HCT116 (cell line): ENCODE data around the gene DNAJC5. TPM values are rescaled to one million over a fixed set of nuclear protein-coding genes. Genes with fewer than 3 reads are reported as not detected.
"Not testable (repeated sequence)": the region's sequence is repeated elsewhere in the genome, so short reads cannot be mapped to it uniquely, and the experiment has no call there.

Source experiments
- ATAC-seq: fragments of 200-7000 bp; cut with Tn5 transposase; 2 replicates; pipeline ENCODE4 v1.9.1; 2020; ENCODE audit warnings: mild to moderate bottlenecking, moderate library complexity
- BruUV-seq: library from RNA; stranded (reverse); fragments of 400-500 nt; replicated peaks from 2 replicates; lab custom pipeline; 2021; lab: Mats Ljungman, UMichigan
- CTCF ChIA-PET: fragments of 300-600 bp; sonication (Branson Sonifier 250); formaldehyde crosslinking; loops from one replicate; lab custom pipeline; 2021; ENCODE audit warnings: antibody characterized with exemption; lab: Charles Lee
- POLR2A ChIA-PET: fragments of 300-600, 350-600 bp; sonication (Branson Sonifier 250); formaldehyde crosslinking; loops from one replicate; lab custom pipeline; 2021; ENCODE audit warnings: antibody characterized with exemption; lab: Charles Lee
- RAD21 ChIA-PET, 2 experiments: fragments of 300-600 bp; sonication (Branson Sonifier 250); formaldehyde crosslinking; loops; one replicate each; lab custom pipeline; 2023; ENCODE audit warnings: low total read pairs in 2 of 2; ENCODE audit not compliant: uncharacterized antibody in 2 of 2, unreplicated experiment in 2 of 2, low non-redundant PET in 1 of 2; lab: Charles Lee
- DNase-seq: peaks from one replicate; pipeline ENCODE4 v3.0.0-alpha.2; 2010; ENCODE audit warnings: low read depth, low spot score
- H2AFZ ChIP-seq: fragments of 200-600 bp; shearing (Covaris generic), sonication (generic); 2 replicates; pipeline ENCODE4 v1.6.1; 2017; ENCODE audit warnings: low read depth, mixed run types, mixed read lengths, antibody characterized with exemption, low read length; ENCODE audit not compliant: poor library complexity, severe bottlenecking
- H3K27ac ChIP-seq: 2 replicates; pipeline ENCODE4 v1.5.1; 2012; ENCODE audit warnings: low read depth, low read length
- H3K27me3 ChIP-seq: fragments of 200-600 bp; sonication (generic); 2 replicates; pipeline ENCODE4 v1.6.1; 2016; ENCODE audit warnings: mixed run types, low read length, mixed read lengths; ENCODE audit not compliant: insufficient read depth
- H3K36me3 ChIP-seq, 2 experiments: fragments of 200-500 bp in 1 of 2; fragments of 200-600 bp in 1 of 2; sonication (Bioruptor generic) in 1 of 2; sonication (generic) in 1 of 2; 2 replicates each; pipeline versions ENCODE4 v1.5.1 to v1.6.1; 2014 to 2016; ENCODE audit warnings: low read length in 2 of 2, inconsistent platforms in 1 of 2, mixed read lengths in 1 of 2, mixed run types in 1 of 2; ENCODE audit not compliant: insufficient read depth in 2 of 2, control insufficient read depth in 1 of 2
- H3K4me1 ChIP-seq, 2 experiments: fragments of 200-600 bp in 1 of 2; sonication (generic) in 1 of 2; 2 replicates each; pipeline versions ENCODE4 v1.5.1 to v1.6.1; 2012 to 2017; ENCODE audit warnings: low read length in 2 of 2, inconsistent platforms in 1 of 2, mild to moderate bottlenecking in 1 of 2, mixed read lengths in 1 of 2, mixed run types in 1 of 2, moderate library complexity in 1 of 2; ENCODE audit not compliant: insufficient read depth in 2 of 2, control insufficient read depth in 1 of 2
- H3K4me2 ChIP-seq: fragments of 200-600 bp; sonication (generic); 2 replicates; pipeline ENCODE4 v1.6.1; 2017; ENCODE audit warnings: mixed run types, low read length, mixed read lengths
- H3K4me3 ChIP-seq, 2 experiments: fragments of 200-600 bp in 1 of 2; sonication (generic) in 1 of 2; replicated peaks in 1 of 2; 2 replicates each; pipeline ENCODE4 v1.5.1; 2011 to 2016; ENCODE audit warnings: low read length in 2 of 2, control low read depth in 1 of 2, low read depth in 1 of 2, mild to moderate bottlenecking in 1 of 2, mixed read lengths in 1 of 2, mixed run types in 1 of 2
- H3K79me2 ChIP-seq: fragments of 200-600 bp; sonication (generic); 2 replicates; pipeline ENCODE4 v1.6.1; 2017; ENCODE audit warnings: mild to moderate bottlenecking, mixed run types, low read length, moderate library complexity, mixed read lengths; ENCODE audit not compliant: insufficient read depth
- H3K9ac ChIP-seq: fragments of 200-600 bp; sonication (generic); 2 replicates; pipeline ENCODE4 v1.6.1; 2016; ENCODE audit warnings: low read length, mixed read lengths
- H3K9me2 ChIP-seq: fragments of 200-600 bp; sonication (generic), shearing (Covaris generic); 2 replicates; pipeline ENCODE4 v1.6.1; 2017; ENCODE audit warnings: mixed run types, mild to moderate bottlenecking, moderate library complexity; ENCODE audit not compliant: insufficient read depth
- H3K9me3 ChIP-seq, 2 experiments: fragments of 200-500 bp in 1 of 2; fragments of 200-600 bp in 1 of 2; sonication (Bioruptor generic) in 1 of 2; sonication (generic) in 1 of 2; 2 replicates each; pipeline ENCODE4 v1.6.1; 2014 to 2017; ENCODE audit warnings: low read length in 2 of 2, mixed read lengths in 2 of 2, inconsistent platforms in 1 of 2, low read depth in 1 of 2, mild to moderate bottlenecking in 1 of 2, mixed run types in 1 of 2, moderate library complexity in 1 of 2; ENCODE audit not compliant: control insufficient read depth in 1 of 2, insufficient read depth in 1 of 2
- H4K20me1 ChIP-seq: fragments of 200-600 bp; sonication (generic), shearing (Covaris generic); 2 replicates; pipeline ENCODE4 v1.6.1; 2017; ENCODE audit warnings: mixed run types, mild to moderate bottlenecking, moderate library complexity; ENCODE audit not compliant: insufficient read depth
- ZNF274 ChIP-seq: fragments of 200-500 bp; sonication (Bioruptor generic); IDR thresholded peaks from 2 replicates; pipeline ENCODE4 v1.6.1; 2014; ENCODE audit warnings: mild to moderate bottlenecking, low read depth, low read length, inconsistent platforms
- intact Hi-C: fragments of 100-400 bp; cut with micrococcal nuclease; formaldehyde crosslinking; loops from 2 replicates; pipeline ENCODE4 v1.10.0; 2022
- total RNA-seq: library from RNA; stranded (reverse); gene quantifications from one replicate; pipeline ENCODE4 v1.2.1, GENCODE V29; 2021; ENCODE audit not compliant: unreplicated experiment

DNAJC5 gene
- total RNA-seq, 1 experiment from 2014 or later: 38.3 TPM

DNA sequence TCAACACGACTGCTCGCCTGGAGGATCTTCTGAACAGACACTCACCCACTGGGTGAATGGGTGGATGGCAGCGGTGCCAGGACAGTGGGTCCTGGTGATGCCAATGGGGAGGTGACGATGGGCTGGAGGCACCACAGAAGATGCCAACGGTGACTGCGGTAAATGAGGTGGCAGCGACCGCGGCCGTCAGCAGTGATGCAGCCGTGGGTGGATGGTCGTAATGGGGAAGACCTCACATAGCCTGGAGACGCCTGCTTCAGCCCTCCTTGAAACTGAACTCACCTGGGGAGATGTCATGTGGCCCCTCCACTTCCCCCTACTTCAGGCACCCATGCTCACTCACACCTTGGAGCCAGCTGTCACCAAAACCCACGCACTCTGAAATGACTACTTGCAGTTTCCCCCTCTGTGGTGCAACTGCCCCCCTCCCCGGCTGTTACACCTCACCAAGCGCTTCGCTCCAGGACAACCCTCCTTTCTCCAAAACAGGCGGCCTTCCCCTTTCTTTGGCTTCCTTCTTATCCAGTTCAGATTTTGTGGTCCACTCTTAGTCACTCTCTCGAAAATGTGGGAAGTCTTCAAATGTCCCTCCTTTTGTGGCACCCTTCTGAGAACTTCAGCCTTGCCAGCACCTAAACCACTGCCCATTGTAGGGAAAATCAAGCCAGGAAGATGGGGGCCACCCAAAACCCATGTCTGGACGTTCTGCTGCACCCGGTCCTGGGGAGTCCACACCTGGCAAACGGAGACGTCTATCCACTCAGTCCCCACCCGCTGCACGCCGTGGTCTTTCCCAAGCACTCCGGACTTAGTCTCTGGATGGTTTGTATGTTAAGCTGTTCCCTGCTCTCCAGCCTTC lies 44.0 kb upstream of the DNAJC5 start:
- Histone ChIP-seq H4K20me1 (no peaks in the 10 kb centered on the region), H3K4me3 (no peak overlapping the region), H2AFZ (no peak overlapping the region), H3K27ac (no peak overlapping the region), H3K4me1 (peaks cover 17 to 31% of the 10 kb centered on the region in 2 experiments), H3K4me2 (no peak overlapping the region), H3K79me2 (no peaks in the 10 kb centered on the region), H3K36me3 (no peaks in the 10 kb centered on the region), H3K27me3 (no peaks in the 10 kb centered on the region), H3K9me3 (no peaks in the 10 kb centered on the region), H3K9me2 (no peaks in the 10 kb centered on the region), H3K9ac (no peak overlapping the region)
- BruUV-seq: no TSS peak
- DNase-seq: no peak
- ChIA-PET RAD21 (no interaction called here), CTCF (no interaction called here), POLR2A (no interaction called here)
- no peak for TF ChIP-seq ZNF274
- ATAC-seq: no peak
- intact Hi-C loops: no loop called here

DNA sequence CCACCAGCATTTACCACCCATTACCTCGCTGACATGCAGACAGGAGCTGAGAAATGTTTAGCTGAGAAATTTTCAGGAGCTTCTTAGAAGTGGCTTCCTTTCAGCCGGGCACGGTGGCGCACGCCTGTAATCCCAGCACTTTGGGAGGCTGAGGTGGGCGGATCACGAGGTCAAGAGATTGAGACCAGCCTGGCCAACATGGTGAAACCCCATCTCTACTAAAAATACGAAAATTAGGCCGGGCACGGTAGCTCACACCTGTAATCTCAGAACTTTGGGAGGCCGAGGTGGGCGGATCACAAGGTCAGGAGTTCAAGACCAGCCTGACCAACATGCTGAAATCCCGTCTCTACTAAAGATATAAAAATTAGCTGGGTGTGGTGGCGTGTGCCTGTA lies 43.4 kb upstream of the DNAJC5 start:
- BruUV-seq, H3K79me2 ChIP-seq, intact Hi-C loops, H4K20me1 ChIP-seq, H3K4me3 ChIP-seq, RAD21 ChIA-PET, H3K27me3 ChIP-seq, H3K9ac ChIP-seq, H3K9me3 ChIP-seq, H3K27ac ChIP-seq, DNase-seq, H2AFZ ChIP-seq, CTCF ChIA-PET, POLR2A ChIA-PET, H3K36me3 ChIP-seq, ATAC-seq, H3K4me2 ChIP-seq, H3K9me2 ChIP-seq: not testable (repeated sequence)
- H3K4me1 ChIP-seq: peaks cover 11 to 24% of the 10 kb centered on the region in 2 experiments

DNA sequence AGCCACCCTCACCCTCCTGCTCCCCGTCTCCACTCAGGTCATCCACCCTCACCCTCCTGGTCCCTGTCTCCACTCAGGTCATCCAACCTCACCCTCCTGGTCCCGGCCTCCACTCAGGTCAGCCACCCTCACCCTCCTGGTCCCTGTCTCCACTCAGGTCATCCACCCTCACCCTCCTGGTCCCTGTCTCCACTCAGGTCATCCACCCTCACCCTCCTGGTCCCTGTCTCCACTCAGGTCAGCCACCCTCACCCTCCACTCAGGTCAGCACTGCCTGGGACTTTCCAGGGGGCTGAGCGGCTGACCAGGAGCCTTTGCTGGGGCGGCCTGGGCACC lies 41.2 kb upstream of the DNAJC5 start:
- H3K9ac ChIP-seq, H3K4me3 ChIP-seq, BruUV-seq, H3K9me3 ChIP-seq, H4K20me1 ChIP-seq, RAD21 ChIA-PET, POLR2A ChIA-PET, H2AFZ ChIP-seq, H3K27ac ChIP-seq, H3K79me2 ChIP-seq, CTCF ChIA-PET, DNase-seq, H3K36me3 ChIP-seq, H3K4me2 ChIP-seq, H3K27me3 ChIP-seq, intact Hi-C loops, ATAC-seq, H3K9me2 ChIP-seq: not testable (repeated sequence)
- peaks cover 6 to 20% of the 10 kb centered on the region in 2 experiments; a peak in 3 of 4 replicates for H3K4me1 ChIP-seq
